Measurements from ENCODE around the gene LMF2. TPM values are rescaled to one million over a fixed set of nuclear protein-coding genes. Genes with fewer than 3 reads are reported as not detected.

The LMF2 gene
- total and polyA plus RNA-seq, 2 of the 8 experiments (the other 6 are each of a cell fraction or from before 2014, with no cell fraction given), result 34.3 to 62.9 TPM

DNA sequence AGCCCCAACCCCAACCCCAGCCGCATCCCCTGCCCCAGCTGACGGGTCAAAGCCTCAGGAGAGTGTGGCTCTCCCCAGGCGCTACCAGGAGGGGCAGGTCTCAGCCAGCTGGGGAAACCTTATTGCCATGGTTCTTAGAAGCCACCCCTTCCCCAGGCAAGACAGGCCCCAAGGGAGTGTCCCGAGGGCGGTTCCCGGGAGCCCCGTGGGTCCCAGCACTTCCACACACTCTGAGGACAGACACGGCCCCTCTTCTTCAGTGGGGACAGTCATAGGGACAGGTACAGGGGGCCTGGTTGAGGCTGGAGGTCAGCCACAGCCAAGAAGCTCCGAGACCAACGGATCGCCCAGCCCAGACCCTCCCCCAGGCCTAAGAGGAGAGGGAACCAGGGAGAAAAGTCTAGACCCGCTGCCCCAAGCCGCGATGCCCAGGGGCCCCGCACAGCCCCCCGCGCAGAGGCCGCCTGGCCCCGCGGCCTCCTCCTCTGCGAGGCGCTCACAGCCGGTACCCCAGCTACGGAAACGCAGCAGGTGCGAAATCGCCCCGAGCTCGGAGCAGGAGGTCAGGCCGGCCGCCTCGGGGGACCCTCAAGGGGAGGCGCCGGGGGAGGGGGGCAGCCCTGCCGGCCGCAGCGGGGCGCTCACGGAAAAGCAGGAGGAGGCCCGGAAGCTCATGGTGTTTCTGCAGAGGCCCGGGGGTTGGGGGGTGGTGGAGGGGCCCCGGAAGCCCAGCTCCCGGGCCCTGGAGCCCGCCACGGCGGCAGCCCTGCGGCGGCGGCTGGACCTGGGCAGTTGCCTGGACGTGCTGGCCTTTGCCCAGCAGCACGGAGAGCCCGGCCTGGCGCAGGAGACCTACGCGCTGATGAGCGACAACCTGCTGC lies 40.8 kb upstream of the LMF2 start (continued):
- TF ChIP-seq SP2 (IDR thresholded peaks at IDR 0.05; ENCODE audit: low read length), result no peak
- no peak for TF ChIP-seq BCL11A (IDR thresholded peaks at IDR 0.05; ENCODE audit: low read depth in 2 of 2, low read length in 2 of 2)
- TF ChIP-seq E2F6 (IDR thresholded peaks at IDR 0.05), result no peak
- TF ChIP-seq EP300 (IDR thresholded peaks at IDR 0.05; ENCODE audit: borderline replicate concordance in 1 of 2, low read depth in 2 of 2, low read length in 2 of 2), result no peak
- TF ChIP-seq USF2 (IDR thresholded peaks at IDR 0.05; ENCODE audit: low read length), result no peak
- TF ChIP-seq POLR2AphosphoS5 (IDR thresholded peaks at IDR 0.05; ENCODE audit: low read depth, low read length), result no peak
- TF ChIP-seq CEBPB (IDR thresholded peaks at IDR 0.05; ENCODE audit: low read depth, low read length), result no peak

All from H1 (cell line).